SK-N-SH (cell line): ENCODE data around the gene CHST12. TPM values are rescaled to one million over a fixed set of nuclear protein-coding genes. Genes with fewer than 3 reads are reported as not detected.

ENCODE experiments used
- CTCF ChIA-PET: fragments of 300-600, 350-600 bp; formaldehyde crosslinking; extraction: SDS; loops from one replicate; lab custom pipeline; 2021; lab: Yijun Ruan, JAX
- POLR2A ChIA-PET: fragments of 350-600 bp; sonication (Branson Sonifier 250); formaldehyde crosslinking; extraction: SDS; loops from one replicate; lab custom pipeline; 2020; ENCODE audit warnings: antibody characterized with exemption, inconsistent platforms; lab: Yijun Ruan, JAX
- DNase-seq: peaks from one replicate; pipeline ENCODE4 v3.0.0; 2012
- H2AFZ ChIP-seq: fragments of 200-600 bp; sonication (generic); 2 replicates; pipeline ENCODE4 v1.8.1; 2016; ENCODE audit warnings: antibody characterized with exemption, mild to moderate bottlenecking, low read depth
- H3F3A ChIP-seq: fragments of 200-600 bp; sonication (generic); replicated peaks from 2 replicates; pipeline ENCODE3; 2016; ENCODE audit warnings: antibody characterized with exemption, mild to moderate bottlenecking; ENCODE audit not compliant: insufficient read depth
- H3K27ac ChIP-seq, 2 experiments: fragments of 200-500 bp in 1 of 2; fragments of 200-600 bp in 1 of 2; sonication (Bioruptor generic) in 1 of 2; sonication (generic), shearing (Covaris generic) in 1 of 2; 2 replicates each; pipeline versions ENCODE4 v1.5.1 to v1.6.1; 2014 to 2016; ENCODE audit warnings: low read depth in 2 of 2, inconsistent platforms in 1 of 2, low read length in 1 of 2, mild to moderate bottlenecking in 1 of 2, mixed read lengths in 1 of 2
- H3K27me3 ChIP-seq: fragments of 200-600 bp; sonication (generic), shearing (Covaris generic); 2 replicates; pipeline ENCODE4 v1.6.1; 2016; ENCODE audit warnings: mixed run types; ENCODE audit not compliant: insufficient read depth
- H3K36me3 ChIP-seq, 2 experiments: fragments of 200-500 bp in 1 of 2; fragments of 200-600 bp in 1 of 2; sonication (Bioruptor generic) in 1 of 2; sonication (generic) in 1 of 2; replicated peaks in 1 of 2; 2 replicates each; pipeline versions ENCODE3 to v1.5.1; 2014 to 2016; ENCODE audit warnings: low read length in 1 of 2, mild to moderate bottlenecking in 1 of 2; ENCODE audit not compliant: insufficient read depth in 2 of 2, control insufficient read depth in 1 of 2
- H3K4me1 ChIP-seq, 2 experiments: fragments of 200-500 bp in 1 of 2; fragments of 200-600 bp in 1 of 2; sonication (Bioruptor generic) in 1 of 2; sonication (generic), shearing (Covaris generic) in 1 of 2; 2 replicates each; pipeline versions ENCODE4 v1.5.1 to v1.6.1; 2014 to 2016; ENCODE audit warnings: low read depth in 1 of 2, low read length in 1 of 2, mixed run types in 1 of 2; ENCODE audit not compliant: insufficient read depth in 2 of 2, control insufficient read depth in 1 of 2
- H3K4me2 ChIP-seq: fragments of 200-600 bp; sonication (generic), shearing (Covaris generic); 2 replicates; pipeline ENCODE4 v1.6.1; 2017; ENCODE audit warnings: mixed run types
- H3K4me3 ChIP-seq, 2 experiments: fragments of 200-500 bp in 1 of 2; fragments of 200-600 bp in 1 of 2; sonication (Bioruptor generic) in 1 of 2; sonication (generic), shearing (Covaris generic) in 1 of 2; 2 replicates each; pipeline versions ENCODE4 v1.5.1 to v1.8.1; 2014 to 2016; ENCODE audit warnings: low read depth in 2 of 2, inconsistent platforms in 1 of 2, low read length in 1 of 2, mild to moderate bottlenecking in 1 of 2, mixed read lengths in 1 of 2, moderate library complexity in 1 of 2
- H3K79me2 ChIP-seq: fragments of 200-600 bp; sonication (generic); 2 replicates; pipeline ENCODE4 v1.8.1; 2017; ENCODE audit warnings: mild to moderate bottlenecking; ENCODE audit not compliant: insufficient read depth
- H3K9ac ChIP-seq: fragments of 200-600 bp; sonication (generic); 2 replicates; pipeline ENCODE4 v1.6.1; 2017; ENCODE audit warnings: mixed run types
- H3K9me2 ChIP-seq: fragments of 200-600 bp; sonication (generic); 2 replicates; pipeline ENCODE4 v1.6.1; 2017; ENCODE audit warnings: mixed run types
- H3K9me3 ChIP-seq: fragments of 200-600 bp; sonication (generic); 2 replicates; pipeline ENCODE4 v1.6.1; 2017; ENCODE audit warnings: mixed run types, mild to moderate bottlenecking, moderate library complexity
- H4K20me1 ChIP-seq: fragments of 200-600 bp; sonication (generic); 2 replicates; pipeline ENCODE4 v1.6.1; 2017; ENCODE audit warnings: mild to moderate bottlenecking, mixed run types; ENCODE audit not compliant: insufficient read depth
- CHD2 ChIP-seq: fragments of 150-350 bp; IDR thresholded peaks from 2 replicates; pipeline ENCODE4 v1.6.1; 2018; ENCODE audit warnings: low read length; ENCODE audit not compliant: partially characterized antibody
- EP300 ChIP-seq, 2 experiments: IDR thresholded peaks; 2 replicates each; pipeline versions ENCODE4 v1.4.0 to v1.6.1; 2012; ENCODE audit warnings: borderline replicate concordance in 1 of 2, low read depth in 1 of 2, low read length in 1 of 2
- EZH2phosphoT487 ChIP-seq: fragments of 200-600 bp; sonication (generic); IDR thresholded peaks from 2 replicates; pipeline ENCODE4 v1.6.1; 2017; ENCODE audit warnings: low read depth, mixed run types, mild to moderate bottlenecking, antibody characterized with exemption, moderate library complexity, borderline replicate concordance
- FOSL2 ChIP-seq: IDR thresholded peaks from 2 replicates; pipeline ENCODE4 v1.4.0; 2012; ENCODE audit warnings: low read depth, mild to moderate bottlenecking, moderate library complexity, borderline replicate concordance
- GATA2 ChIP-seq: sonication (generic); formaldehyde crosslinking; IDR thresholded peaks from 2 replicates; pipeline ENCODE4 v1.5.0; 2020; ENCODE audit warnings: mild to moderate bottlenecking, missing genetic modification reagents
- MXI1 ChIP-seq: IDR thresholded peaks from 2 replicates; pipeline ENCODE4 v1.6.1; 2012; ENCODE audit warnings: mild to moderate bottlenecking, low read depth, low read length, improper control_type of control experiment
- NFIC ChIP-seq: IDR thresholded peaks from 2 replicates; pipeline ENCODE4 v1.4.0; 2012; ENCODE audit warnings: borderline replicate concordance
- RCOR1 ChIP-seq: fragments of 150-350 bp; IDR thresholded peaks from 2 replicates; pipeline ENCODE4 v1.6.1; 2017; ENCODE audit warnings: antibody characterized with exemption, low read length
- RFX5 ChIP-seq: IDR thresholded peaks from 2 replicates; pipeline ENCODE4 v1.6.1; 2012; ENCODE audit warnings: mild to moderate bottlenecking, improper control_type of control experiment, low read length
- RXRA ChIP-seq: IDR thresholded peaks from 2 replicates; pipeline ENCODE4 v1.4.0; 2012; ENCODE audit warnings: low read depth, mild to moderate bottlenecking, borderline replicate concordance
- SIN3A ChIP-seq: IDR thresholded peaks from 2 replicates; pipeline ENCODE4 v1.6.1; 2012; ENCODE audit warnings: low read depth, mild to moderate bottlenecking, low read length, moderate library complexity, borderline replicate concordance
- SMC3 ChIP-seq: IDR thresholded peaks from 2 replicates; pipeline ENCODE4 v1.6.1; 2012; ENCODE audit warnings: low read depth, low read length, improper control_type of control experiment
- TCF12 ChIP-seq: IDR thresholded peaks from 2 replicates; pipeline ENCODE4 v1.4.0; 2012
- YY1 ChIP-seq: IDR thresholded peaks from 2 replicates; pipeline ENCODE4 v1.4.0; 2012; ENCODE audit warnings: low read depth, mild to moderate bottlenecking
- WGBS: methylation state at CpG from one replicate; pipeline ENCODE4 v1.1.6; 2017; ENCODE audit warnings: low lambda C conversion rate; 5-methylcytosine and 5-hydroxymethylcytosine counted together
- polyA plus RNA-seq, 3 experiments: library from polyadenylated mRNA; depleted of rRNA; stranded (reverse); fragments of >200 nt; gene quantifications; 2 replicates each; pipeline ENCODE4 v1.2.3, GENCODE V29; 2012
- TF ChIP-seq, protein P1 (sequence below): IDR thresholded peaks from 2 replicates; pipeline ENCODE4 v1.4.0; 2012; ENCODE audit warnings: low read depth, borderline replicate concordance
- TF ChIP-seq, protein P2 (sequence below): fragments of 150-350 bp; IDR thresholded peaks from 2 replicates; pipeline ENCODE4 v1.6.1; 2017; ENCODE audit warnings: antibody characterized with exemption, low read length, low read depth, borderline replicate concordance

The CHST12 gene
- polyA plus RNA-seq, 1 of the 3 experiments (the other 2 are of a cell fraction) = 32.7 TPM

- no peak overlapping the region for H2AFZ ChIP-seq
- H3F3A ChIP-seq = peaks cover 7% of the 10 kb centered on the region
- TF ChIP-seq RCOR1 = no peak
- no peak for TF ChIP-seq MXI1
- TF ChIP-seq TCF12 = no peak
- no peak for TF ChIP-seq RFX5
- TF ChIP-seq, protein P1, sequence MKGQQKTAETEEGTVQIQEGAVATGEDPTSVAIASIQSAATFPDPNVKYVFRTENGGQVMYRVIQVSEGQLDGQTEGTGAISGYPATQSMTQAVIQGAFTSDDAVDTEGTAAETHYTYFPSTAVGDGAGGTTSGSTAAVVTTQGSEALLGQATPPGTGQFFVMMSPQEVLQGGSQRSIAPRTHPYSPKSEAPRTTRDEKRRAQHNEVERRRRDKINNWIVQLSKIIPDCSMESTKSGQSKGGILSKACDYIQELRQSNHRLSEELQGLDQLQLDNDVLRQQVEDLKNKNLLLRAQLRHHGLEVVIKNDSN = no peak
- TF ChIP-seq EZH2phosphoT487 = no peak
- no peak for TF ChIP-seq YY1
- TF ChIP-seq GATA2 = no peak
- no peak for TF ChIP-seq NFIC
- TF ChIP-seq SIN3A = no peak
- TF ChIP-seq CHD2 = no peak
- peaks cover 73 to 79% of the 10 kb centered on the region in 2 experiments for H3K36me3 ChIP-seq
- peaks cover 21% of the 10 kb centered on the region for H4K20me1 ChIP-seq
- WGBS = 95% methylated on average over 7 of the region's 7 CpGs
- no peak overlapping the region for H3K4me2 ChIP-seq
- POLR2A ChIA-PET = interaction anchor here (0.6 kb wide), 1 partner anchor 164 kb away, joined by 3 read pairs; no protein-coding TSS in a partner anchor
- no peaks in the 10 kb centered on the region for H3K27me3 ChIP-seq
- no peak overlapping the region for H3K27ac ChIP-seq
- H3K4me1 ChIP-seq = no peaks in the 10 kb centered on the region
- CTCF ChIA-PET = interaction anchor here (0.9 to 2.4 kb wide), 3 partner anchors 9 to 95 kb away, joined by 3 to 8 read pairs (median 3); no protein-coding TSS in a partner anchor
- no peaks in the 10 kb centered on the region for H3K9me2 ChIP-seq
- H3K4me3 ChIP-seq = no peak overlapping the region
- DNase-seq = no peak
- no peaks in the 10 kb centered on the region for H3K9me3 ChIP-seq
- no peak overlapping the region for H3K9ac ChIP-seq
- peaks cover 56% of the 10 kb centered on the region for H3K79me2 ChIP-seq
These were observed 29.8 kb upstream of the CHST12 start for GRCh38 chr7:2373646-2374045.

DNA sequence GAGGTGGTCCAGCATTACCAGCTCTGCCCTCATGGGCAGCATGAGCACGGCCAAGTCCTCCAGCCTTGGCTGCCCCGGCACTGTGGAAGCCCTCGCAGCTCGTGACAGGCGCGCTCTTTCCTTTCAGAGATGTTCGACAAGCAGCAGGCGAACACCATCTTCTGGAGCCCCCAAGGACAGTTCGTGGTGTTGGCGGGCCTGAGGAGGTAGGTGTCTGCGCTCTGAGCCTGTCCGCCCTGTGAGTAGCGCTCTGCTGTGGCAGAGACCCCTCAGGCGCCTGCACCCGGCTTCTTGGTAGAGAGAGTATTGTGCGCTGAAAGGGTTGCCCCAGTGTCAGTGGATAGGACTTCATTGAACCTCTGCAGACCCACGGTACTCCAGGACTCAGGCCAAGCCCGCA lies 29.0 kb upstream of the CHST12 start:
- Histone ChIP-seq H3K4me2 (no peak overlapping the region), H3K9me3 (no peaks in the 10 kb centered on the region), H3K36me3 (peaks cover 66 to 79% of the 10 kb centered on the region in 2 experiments), H2AFZ (no peak overlapping the region), H3F3A (peaks cover 7% of the 10 kb centered on the region), H3K9ac (no peak overlapping the region), H3K27ac (no peak overlapping the region), H3K79me2 (peaks cover 62% of the 10 kb centered on the region), H4K20me1 (peaks cover 29% of the 10 kb centered on the region), H3K4me3 (no peak overlapping the region), H3K4me1 (no peaks in the 10 kb centered on the region), H3K9me2 (no peaks in the 10 kb centered on the region), H3K27me3 (no peaks in the 10 kb centered on the region)
- CTCF ChIA-PET = interaction anchor here (2.4 kb wide), 1 partner anchor 94 kb away, joined by 8 read pairs; no protein-coding TSS in a partner anchor
- TF ChIP-seq FOSL2 = no peak
- TF ChIP-seq MXI1 = no peak
- no peak for TF ChIP-seq RXRA
- TF ChIP-seq RFX5 = no peak
- no peak for TF ChIP-seq EZH2phosphoT487
- TF ChIP-seq SMC3 = no peak
- TF ChIP-seq, protein P2, sequence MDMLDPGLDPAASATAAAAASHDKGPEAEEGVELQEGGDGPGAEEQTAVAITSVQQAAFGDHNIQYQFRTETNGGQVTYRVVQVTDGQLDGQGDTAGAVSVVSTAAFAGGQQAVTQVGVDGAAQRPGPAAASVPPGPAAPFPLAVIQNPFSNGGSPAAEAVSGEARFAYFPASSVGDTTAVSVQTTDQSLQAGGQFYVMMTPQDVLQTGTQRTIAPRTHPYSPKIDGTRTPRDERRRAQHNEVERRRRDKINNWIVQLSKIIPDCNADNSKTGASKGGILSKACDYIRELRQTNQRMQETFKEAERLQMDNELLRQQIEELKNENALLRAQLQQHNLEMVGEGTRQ = no peak
- TF ChIP-seq, protein P1 = no peak
- TF ChIP-seq EP300 (IDR thresholded peaks at IDR 0.05; ENCODE audit: borderline replicate concordance in 1 of 2, low read depth in 1 of 2, low read length in 1 of 2) = no peak
- POLR2A ChIA-PET = no interaction called here
- no peak for DNase-seq
- WGBS = 96% methylated on average over 16 of the region's 18 CpGs
